LoVo (cell line): Measurements from ENCODE around the gene CYP4A22.
"Not testable (repeated sequence)": the region's sequence is repeated elsewhere in the genome, so short reads cannot be mapped to it uniquely, and the experiment has no call there.

ENCODE experiments used
- DNase-seq: peaks from one replicate; pipeline ENCODE4 v3.0.0-alpha.2; 2016; ENCODE audit warnings: low spot score

CYP4A22 gene

DNA sequence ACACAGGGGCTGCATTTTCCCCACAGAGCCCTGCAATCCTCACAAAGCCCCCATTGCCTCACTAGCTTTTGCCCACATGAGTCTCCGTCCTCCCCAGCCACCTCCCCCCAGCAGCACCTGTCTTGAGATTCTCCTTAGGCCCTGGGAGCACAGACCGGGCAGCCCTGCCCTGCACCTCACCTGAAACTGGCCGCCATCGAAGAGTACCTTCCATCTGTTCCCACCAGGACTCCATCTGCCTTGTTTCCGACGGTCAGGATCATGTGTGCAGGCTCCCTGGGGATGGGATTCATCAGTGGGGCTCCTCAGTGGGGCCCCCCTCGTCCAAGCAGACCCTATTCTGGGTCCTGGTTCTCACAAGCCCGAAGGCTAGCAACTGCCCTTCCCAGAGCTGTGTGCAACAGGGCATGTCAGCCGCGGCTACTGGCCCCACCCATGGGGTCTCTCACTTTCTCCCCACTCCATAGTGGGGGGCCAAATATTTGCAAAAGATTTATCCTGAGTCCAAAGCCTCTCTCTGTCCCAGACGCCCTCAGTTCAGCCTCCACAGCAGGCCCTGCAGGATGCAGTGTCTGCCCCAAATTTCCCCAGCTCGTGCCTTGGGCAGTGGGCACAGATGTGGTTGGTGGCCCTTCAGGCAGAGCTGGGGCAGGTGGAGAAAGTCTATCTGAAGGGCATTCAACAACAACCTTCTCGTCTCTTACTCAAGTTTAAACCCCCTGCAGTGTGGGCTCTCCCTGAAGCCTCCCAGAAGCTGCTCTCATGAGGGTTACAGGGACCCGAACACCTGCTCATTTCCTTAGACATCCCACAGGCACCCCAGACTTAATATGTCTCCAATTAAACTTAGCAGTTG is 47.8 kb downstream of the CYP4A22 start:
- no peak for DNase-seq

DNA sequence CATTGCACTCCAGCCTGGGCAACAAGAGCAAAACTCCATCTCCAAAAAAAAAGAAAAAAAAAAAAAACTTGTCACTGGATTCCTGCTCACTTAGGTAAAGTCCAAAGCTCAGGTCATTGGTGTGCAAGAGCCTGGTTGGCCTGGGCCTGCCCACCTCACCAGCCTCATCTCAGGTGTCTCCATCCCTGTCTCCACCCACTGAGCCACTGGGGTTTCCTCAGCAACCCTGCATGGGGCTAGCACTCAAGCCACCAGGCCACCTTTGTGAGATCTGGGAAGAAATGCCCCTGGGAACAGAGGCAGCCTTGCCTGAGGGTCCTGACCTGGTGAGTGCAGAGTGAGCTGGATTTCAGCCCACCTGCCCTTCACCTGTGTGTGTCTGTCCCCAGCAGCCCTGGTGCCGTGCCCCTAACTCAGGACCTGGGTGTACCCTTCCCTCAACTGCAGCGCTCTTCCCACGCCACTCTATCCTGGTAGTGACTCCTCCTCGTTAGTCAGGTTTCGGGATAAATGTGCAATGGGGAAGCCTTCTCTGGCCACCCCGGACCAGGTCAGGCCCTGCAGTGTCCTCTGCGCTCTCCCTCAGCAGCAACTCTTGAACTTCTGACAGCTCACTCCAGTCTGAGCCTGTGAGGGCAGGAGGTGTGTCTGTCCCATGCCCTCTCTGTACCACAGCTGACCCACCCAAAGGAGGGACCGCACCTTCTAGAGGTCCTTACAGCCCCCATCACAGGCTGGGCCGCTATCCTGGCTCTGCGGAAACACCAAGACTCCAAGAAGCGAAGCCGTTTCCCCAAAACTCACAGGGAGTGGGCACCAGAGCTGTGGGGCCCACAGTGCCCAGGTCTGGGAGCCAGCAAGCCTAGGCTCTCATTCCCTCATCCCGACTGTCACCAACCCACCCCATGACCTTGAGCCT is 49.3 kb downstream of the CYP4A22 start:
- DNase-seq: no peak

DNA sequence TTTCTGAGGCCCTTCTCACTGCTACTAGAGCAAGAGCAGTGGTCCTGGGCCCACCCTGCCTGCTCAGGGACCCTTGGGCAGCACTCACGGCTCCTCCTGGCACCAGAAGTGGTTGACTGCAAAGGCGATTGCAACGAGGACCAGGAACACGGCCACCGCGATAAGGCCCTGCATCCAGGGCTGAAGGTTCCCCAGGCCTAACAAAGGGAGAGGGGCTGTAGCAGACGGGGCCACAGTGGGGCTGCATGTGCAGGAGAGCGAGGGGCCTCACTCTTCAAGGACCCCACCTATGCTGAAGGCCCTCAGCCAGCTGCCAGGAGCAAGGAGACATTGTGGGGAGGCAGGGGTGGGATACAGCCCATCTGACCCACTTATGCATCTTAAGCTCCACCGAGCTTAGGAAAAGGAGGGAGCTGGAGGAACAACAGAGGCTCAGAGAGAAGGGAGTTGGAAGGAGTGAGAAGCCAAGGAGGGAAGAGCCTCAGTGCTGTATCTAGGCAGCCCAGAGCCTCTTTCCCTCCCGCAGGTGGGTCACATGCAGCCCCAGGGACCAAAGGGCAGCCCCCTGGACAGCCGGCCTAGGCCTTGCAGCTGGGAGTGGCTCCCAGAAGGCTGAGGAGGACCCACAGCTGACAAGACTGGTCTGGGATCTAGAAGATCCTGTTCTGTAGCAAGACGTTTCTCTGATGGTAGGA is 50.1 kb downstream of the CYP4A22 start:
- DNase-seq: no peak

DNA sequence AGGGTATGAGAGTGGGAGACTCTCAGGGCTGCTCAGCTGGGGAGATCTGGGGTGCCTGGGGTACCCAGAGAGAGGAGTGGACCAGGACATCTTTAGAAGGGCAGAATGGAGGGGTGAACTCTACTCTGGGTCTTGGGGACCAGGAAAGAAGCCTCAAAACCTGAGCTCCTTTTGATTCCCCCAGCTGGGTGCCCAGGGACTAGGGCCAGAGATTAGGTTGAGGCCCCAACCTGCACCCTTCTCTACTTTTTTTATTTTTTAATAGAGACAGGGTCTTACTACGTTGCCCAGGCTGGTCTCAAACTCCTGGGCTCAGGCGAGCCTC is 50.6 kb downstream of the CYP4A22 start:
- DNase-seq: no peak

DNA sequence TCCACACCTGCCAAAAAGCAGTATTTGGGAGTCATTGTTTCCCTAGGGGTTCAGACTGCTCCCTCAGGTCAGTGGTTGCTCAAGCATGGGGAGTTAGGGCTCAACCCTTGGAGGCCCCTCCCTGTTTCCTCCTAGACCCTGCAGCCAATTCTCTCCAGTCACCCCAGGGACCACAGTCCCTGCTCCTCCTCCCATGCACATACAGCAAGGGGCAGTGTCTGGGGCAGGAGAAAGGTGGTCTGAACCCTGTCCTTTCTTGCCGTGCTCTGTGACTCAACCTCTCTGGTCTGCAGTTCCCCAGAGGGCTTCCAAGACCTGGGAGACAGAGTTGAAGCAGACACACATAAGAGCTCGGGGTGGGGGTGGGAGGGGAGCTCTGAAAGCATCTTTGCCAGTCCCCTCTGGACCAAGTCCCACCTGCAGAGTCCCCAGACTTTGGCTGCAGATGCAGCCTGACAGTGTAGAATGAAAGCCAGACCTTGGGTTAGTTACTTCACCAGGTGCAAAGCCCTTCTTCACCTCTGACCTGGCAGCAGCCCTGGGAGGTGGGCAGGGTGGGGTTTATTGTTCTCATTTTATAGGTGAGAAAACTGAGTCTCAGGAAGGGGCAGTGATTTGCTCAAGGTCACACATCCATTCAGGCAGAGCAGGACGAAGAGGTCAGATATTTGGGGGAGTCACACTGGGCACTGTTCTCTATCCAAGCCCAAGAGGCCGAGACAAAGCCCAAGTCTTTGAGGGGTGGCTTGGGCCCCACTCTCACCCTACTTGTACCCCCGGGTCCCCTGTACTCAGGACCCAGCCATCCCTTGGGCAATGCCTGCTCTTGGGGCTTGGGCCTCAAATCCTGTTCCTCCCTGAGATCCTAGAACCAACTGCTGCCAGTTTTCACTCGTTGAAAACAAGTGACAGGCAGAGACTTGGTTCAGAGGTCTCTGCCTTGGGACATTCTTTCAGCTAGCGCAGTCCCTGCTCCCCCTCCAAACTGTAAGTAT is 51.8 kb downstream of the CYP4A22 start:
- DNase-seq: no peak

DNA sequence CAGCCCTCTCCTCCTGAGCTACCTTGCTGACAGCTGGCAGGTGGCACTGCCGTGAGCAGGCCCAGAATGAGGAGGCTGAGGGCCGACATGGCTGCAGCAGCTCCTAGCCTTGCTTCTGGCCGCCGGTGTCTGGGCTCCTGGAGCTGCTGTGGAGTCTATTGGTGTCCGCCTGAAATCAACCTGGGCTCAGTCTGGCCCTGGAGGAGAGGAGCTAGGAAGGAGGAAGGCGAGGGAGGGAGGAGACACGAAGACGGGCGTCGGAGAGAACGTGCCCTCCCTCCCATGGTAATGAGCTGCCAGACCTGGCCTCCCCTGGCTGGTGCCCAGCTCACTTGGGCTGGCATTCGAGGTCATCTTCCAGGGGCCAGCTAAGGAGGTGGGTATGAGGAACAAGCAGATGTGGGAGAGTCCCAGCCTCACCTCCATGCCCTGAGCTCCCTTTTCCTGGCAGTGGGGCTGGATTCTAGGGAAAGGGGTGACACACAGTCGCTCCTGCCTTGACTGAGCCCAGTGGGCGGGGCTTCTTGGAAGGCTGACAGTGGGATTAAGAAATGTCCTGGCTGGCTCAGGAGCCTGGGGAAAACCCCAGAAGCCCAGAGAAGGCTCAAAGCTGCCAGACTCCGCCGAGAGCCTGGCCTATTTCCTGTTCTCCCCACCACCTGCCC is 52.7 kb downstream of the CYP4A22 start, which contains the start of gene PDZK1IP1:
PDZK1IP1 (minus strand) TSS at position 193 of the 665 bp plus-strand sequence; CDS start at position 89, 104 bp downstream.
- peak; percentile 64 for DNase-seq

DNA sequence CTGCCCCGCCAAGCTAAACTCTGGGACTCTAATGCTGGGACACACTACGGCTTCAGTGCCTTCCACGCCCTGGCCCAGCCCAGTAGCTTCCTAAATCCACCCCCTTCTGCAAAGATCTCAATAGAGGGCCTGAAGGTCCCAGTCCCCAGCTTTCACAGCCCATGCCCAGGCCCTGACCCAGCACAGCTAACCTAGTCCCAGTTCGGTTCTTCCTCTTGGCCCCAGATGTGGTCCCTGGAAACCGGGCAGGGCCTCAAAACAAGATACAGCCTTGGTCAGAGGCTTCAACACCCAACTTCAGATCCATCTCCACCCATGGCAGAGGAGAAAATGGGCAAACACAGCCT is 53.2 kb downstream of the CYP4A22 start:
- DNase-seq: no peak

DNA sequence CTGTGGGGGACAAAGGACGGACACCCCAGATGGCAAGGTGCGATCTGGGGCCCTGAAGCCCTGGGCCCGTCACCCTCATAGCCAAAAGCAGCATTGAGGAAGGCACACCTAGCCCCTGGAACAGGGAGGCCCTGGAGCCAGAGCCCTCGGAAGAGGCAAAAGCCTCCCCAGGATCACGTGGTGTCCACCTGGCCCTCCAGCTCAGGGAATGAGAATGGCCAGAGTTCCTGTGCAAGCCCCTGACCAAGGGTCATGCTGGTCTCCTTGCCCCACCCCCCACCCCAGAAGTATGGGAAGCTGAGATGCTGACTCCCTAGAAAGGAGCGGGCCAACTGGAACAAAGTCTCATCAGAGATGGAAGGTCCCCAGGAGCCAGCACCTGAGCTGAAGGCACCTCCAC is 53.6 kb downstream of the CYP4A22 start:
- no peak for DNase-seq

DNA sequence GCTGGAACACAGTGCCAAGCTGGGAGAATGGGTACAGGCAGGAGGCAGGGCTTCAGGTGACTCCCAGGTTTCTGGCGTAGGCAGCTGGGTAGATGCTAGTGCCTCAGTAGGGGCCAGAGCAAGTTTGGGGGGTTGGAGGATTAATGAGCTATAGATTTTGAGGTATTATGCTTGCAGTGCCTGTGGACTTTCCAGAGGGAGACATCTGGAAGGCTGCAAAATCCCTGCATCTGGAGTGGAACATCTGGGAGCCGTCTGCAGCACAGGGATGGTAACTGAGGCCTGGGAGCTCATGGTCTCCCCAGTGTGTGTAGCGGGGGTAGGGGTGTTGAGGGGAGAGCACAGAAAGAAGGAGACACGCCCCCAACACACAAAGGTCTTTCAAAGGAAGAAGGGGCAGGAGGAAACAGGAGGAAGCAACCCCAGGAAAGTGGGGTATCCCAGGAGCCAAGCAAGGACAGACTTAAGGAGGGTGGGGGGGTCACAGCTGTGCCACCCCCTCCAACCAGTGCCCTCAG is 54.8 kb downstream of the CYP4A22 start:
- DNase-seq: peak; percentile 22

DNA sequence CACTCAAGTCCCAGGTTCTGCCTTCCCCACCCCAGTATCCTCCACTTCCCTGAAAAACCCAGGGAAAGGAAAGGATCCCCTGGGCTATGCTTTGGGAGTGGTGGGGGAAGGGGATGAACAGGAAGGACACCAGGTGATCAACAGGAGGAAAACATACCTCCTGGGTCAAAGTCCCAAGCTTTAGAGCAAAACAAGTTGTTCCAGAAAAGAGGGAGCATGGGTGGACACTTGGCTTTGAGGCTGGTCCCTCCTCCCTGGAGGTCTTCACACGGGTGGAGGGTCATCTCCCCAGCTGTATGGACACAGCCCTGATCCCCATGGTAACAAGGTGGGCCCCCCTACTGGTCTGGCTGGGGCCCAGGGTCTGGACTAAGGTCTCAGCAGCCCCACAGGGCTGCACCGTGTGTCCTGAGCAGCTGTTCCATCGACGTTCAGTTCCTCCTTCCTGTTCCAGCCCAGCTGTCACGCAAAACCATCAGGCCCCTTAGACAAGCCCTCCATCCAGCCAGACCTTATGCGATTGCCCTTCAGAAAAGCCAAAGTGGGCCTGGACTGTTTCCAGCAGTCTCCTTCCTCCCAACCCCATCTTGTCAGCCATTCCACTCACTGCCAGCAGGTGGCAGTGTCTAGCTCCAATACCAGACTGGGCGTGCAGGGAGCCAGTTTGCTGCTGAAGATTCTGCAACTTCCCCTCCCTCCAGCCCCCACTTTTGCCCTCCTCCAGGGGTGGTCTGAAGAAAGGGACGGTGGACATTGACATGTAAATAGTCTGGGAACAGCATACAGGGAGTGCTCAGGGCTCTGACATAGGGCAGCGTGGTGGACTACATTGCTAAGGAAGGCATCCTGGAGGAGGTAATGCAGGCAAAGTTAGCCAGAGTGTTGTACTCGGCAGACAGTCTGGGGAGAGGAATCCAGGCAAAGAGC is 55.5 kb downstream of the CYP4A22 start:
- peak; percentile 71 for DNase-seq

DNA sequence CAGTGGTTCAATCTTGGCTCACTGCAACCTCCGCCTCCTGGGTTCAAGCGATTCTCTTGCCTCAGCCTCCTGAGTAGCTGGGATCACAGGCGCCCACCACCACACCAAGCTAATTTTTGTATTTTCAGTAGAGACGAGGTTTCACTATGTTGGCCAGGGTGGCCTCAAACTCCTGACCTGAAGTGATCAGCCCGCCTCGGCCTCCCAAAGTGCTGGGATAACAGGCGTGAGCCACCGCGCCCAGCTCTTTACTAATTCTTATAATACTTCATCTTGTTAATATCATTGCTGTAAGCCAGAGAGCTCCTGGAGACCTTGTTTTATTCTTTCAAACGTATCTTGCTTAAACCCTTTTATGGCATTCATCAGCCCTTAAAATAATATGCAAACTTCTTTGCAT is 56.3 kb downstream of the CYP4A22 start:
- DNase-seq: not testable (repeated sequence)

DNA sequence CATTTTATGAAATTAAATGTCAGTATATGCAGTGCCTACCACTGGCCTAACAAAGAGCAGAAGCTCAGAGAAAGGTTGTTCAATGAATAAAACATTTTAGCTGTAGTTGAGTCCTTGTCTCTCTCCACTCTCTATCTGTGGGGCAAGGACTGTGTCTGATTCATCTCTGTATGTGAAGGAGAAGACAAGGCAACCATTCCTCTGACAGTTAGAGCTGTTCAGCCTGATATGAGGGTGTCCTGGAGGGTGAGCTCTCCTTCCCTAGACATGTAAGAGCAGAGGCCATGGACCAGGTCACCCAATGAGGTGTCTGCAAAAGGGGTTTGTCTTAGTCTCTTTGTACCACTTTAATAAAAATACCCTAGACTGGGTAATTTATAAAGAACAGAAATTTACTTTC is 57.1 kb downstream of the CYP4A22 start:
- DNase-seq: no peak

DNA sequence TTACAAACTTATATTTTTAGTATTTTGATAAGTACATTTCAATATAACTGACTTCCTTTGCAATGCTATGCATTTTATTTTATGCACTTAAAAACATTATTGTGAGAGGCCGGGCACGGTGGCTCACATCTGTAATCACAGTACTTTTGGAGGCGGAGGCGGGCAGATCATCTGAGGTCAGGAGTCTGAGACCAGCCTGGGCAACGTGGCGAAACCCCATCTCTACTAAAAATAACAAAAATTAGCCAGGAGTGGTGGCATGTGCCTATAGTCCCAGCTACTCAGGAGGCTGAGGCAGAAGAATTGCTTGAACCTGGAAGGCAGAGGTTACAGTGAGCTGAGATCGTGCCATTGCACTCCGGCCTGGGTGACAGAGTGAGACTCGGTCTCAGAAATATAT is 58.7 kb downstream of the CYP4A22 start:
- not testable (repeated sequence) for DNase-seq

DNA sequence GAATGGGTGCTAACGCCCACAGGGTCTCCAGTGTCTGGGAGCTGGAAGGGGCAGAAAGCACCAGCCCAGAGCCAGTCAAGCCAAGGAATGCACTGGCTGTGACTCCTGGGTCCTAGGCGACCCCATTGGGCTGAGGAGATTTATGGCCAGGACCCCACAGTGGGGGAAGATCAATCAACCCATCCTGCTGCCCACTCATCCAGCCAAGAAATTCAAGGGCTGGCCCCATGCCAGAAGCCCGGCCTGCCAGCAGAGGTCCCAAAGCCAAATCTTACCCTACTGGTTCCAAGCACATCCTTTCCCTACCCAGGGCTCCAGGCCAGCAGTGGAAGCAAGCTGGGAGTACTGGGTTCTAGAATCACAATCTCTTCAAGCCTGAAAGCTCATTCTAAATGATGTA is 59.4 kb downstream of the CYP4A22 start:
- no peak for DNase-seq

DNA sequence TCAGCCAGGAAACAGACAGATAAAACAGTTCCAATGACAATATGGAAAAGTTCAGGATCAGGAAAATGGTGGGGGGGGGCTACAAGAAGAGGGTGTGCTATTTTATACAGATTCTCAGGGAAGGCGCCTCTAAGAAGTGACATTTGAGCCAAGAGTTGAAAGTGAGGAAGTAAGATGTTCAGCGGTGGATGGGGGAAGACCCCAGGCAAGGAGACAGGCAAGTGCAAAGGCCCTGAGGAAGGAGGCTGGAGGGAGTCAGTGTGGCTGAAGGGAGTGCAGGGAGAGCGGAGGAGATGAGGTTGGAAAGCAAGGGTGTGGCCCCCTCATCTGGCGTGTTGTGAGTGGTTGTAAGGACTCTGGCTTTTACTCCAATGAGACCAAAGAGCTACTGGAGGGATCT is 61.0 kb downstream of the CYP4A22 start:
- no peak for DNase-seq
